Psoas muscle (tissue), 8 donors: ENCODE data around the gene YEATS4. TPM values are rescaled to one million over a fixed set of nuclear protein-coding genes. Genes with fewer than 3 reads are reported as not detected.

Experiments used
- ATAC-seq, 4 donors: fragments of 200-7000 bp; cut with Tn5 transposase; one replicate each; pipeline ENCODE4 v1.9.1; 2020; ENCODE audit warnings: moderate library complexity in 3 of 4, mild to moderate bottlenecking in 2 of 4
- DNase-seq, 2 donors: peaks; one replicate each; pipeline ENCODE4 v3.0.0-alpha.2; 2020
- H3K27ac ChIP-seq: fragments of 200-600 bp; one replicate; pipeline ENCODE4 v1.8.0; 2022
- H3K27me3 ChIP-seq, 3 donors: fragments of 200-600 bp in 1 of 3; one replicate each; pipeline versions ENCODE4 v1.6.1 to v1.8.0; 2013 to 2022; ENCODE audit warnings: low read length in 2 of 3, mild to moderate bottlenecking in 2 of 3, moderate library complexity in 1 of 3; ENCODE audit not compliant: insufficient read depth in 3 of 3
- H3K36me3 ChIP-seq, 2 donors: fragments of 200-600 bp in 1 of 2; one replicate each; pipeline versions ENCODE4 v1.6.1 to v1.8.0; 2013 to 2022; ENCODE audit warnings: low read depth in 1 of 2, mild to moderate bottlenecking in 1 of 2, moderate library complexity in 1 of 2; ENCODE audit not compliant: insufficient read depth in 1 of 2
- H3K4me1 ChIP-seq: fragments of 200-600 bp; one replicate; pipeline ENCODE4 v1.8.0; 2022
- H3K4me3 ChIP-seq: fragments of 200-600 bp; one replicate; pipeline ENCODE4 v1.8.0; 2022; ENCODE audit warnings: mild to moderate bottlenecking
- H3K9me3 ChIP-seq: fragments of 200-600 bp; one replicate; pipeline ENCODE4 v1.8.0; 2022
- CTCF ChIP-seq: fragments of 200-600 bp; IDR thresholded peaks from one replicate; pipeline ENCODE4 v1.8.0; 2022; ENCODE audit warnings: antibody characterized with exemption
- WGBS, 3 donors: extraction: QIAGEN DNeasy Blood & Tissue Kit; methylation state at CpG; one replicate each; pipeline versions ENCODE4 v1.1.6 to v1.1.7; 2013; 5-methylcytosine and 5-hydroxymethylcytosine counted together
- intact Hi-C, 2 donors: fragments of 100-400 bp; cut with DNase I; formaldehyde crosslinking; loops; one replicate each; pipeline versions ENCODE4 v1.11.0 to v1.14.2; 2022
- polyA plus RNA-seq, 3 donors: library from polyadenylated mRNA; stranded (reverse); fragments of 200-250 nt; gene quantifications; one replicate each; pipeline ENCODE4 v1.2.3, GENCODE V29; 2013
- total RNA-seq, 4 donors: library from RNA; stranded (reverse); fragmentation: NEBNext Ultra II Directional in 2 of 4; extraction: Animal tissue kit (Norgen Biotek cat#: 25700) in 2 of 4; gene quantifications; one replicate each; pipeline versions ENCODE4 v1.2.1 to v1.2.4, GENCODE V29; 2021 to 2023
- donor health status: healthy with polysubstance abuse.
- donor health status: DM: no; HTN: no; CAD: no; lungs with moderate emphysema.
- donor health status: Bipolar disorder and iron deficiency.
- donor health status: healthy.
- donor health status: DM: yes; HTN: yes; CAD: no.
- donor health status: DM: no; HTN: no; CAD: no.
- donor health status: DM: no; HTN: no; CAD: no.
- donor health status: DM: yes; HTN: yes; CAD: no.

Gene YEATS4
- total and polyA plus RNA-seq, 7 donors: 6.2 to 17.7 (median 12.4) TPM

- ATAC-seq (no peak), DNase-seq (no peak)
- H3K4me1 ChIP-seq: peaks cover 7% of the 10 kb centered on the region
- H3K27me3 ChIP-seq: no peaks in the 10 kb centered on the region
- no peaks in the 10 kb centered on the region for H3K9me3 ChIP-seq
- TF ChIP-seq CTCF: no peak
- H3K27ac ChIP-seq: no peak overlapping the region
- WGBS, 3 donors: 71 to 77% (median 73%) methylated on average over 1 of the region's 1 CpG
- H3K4me3 ChIP-seq: no peak overlapping the region
- no peaks in the 10 kb centered on the region for H3K36me3 ChIP-seq
- intact Hi-C loops: loop anchor here (5.0 kb wide), 1 partner anchor 218 kb away; no protein-coding TSS in a partner anchor
Measured at GRCh38 chr12:69354556-69355187, 4.9 kb upstream of the YEATS4 start.

- Histone ChIP-seq H3K27me3 (no peaks in the 10 kb centered on the region), H3K9me3 (no peaks in the 10 kb centered on the region), H3K36me3 (no peaks in the 10 kb centered on the region), H3K27ac (no peak overlapping the region), H3K4me3 (no peak overlapping the region), H3K4me1 (peaks cover 10% of the 10 kb centered on the region)
- TF ChIP-seq CTCF: no peak
- WGBS, 3 donors: 65 to 90% (median 71%) methylated on average over 2 of the region's 2 CpGs
- ATAC-seq (no peak), DNase-seq (no peak)
- intact Hi-C loops: loop anchor here (2.0 to 5.0 kb wide), 2 partner anchors 217 to 283 kb away; no protein-coding TSS in a partner anchor
Measured at GRCh38 chr12:69355363-69356028, 4.0 kb upstream of the YEATS4 start.

GRCh38 chr12:69360348-69360672 lies 767 bp downstream of the YEATS4 start:
- intact Hi-C loops: no loop called here
- ATAC-seq (no peak), DNase-seq (no peak)
- Histone ChIP-seq H3K9me3 (no peaks in the 10 kb centered on the region), H3K36me3 (peaks cover 0 to 10% of the 10 kb centered on the region in 2 donors), H3K4me3 (peak overlapping the region; percentile 74), H3K27me3 (no peaks in the 10 kb centered on the region), H3K27ac (peak overlapping the region; percentile 82), H3K4me1 (peaks cover 13% of the 10 kb centered on the region)
- TF ChIP-seq CTCF: no peak
- 5 to 9% (median 8%) methylated on average over 10 of the region's 10 CpGs for WGBS, 3 donors

- ATAC-seq (no peak), DNase-seq (no peak)
- no peak for TF ChIP-seq CTCF
- H3K9me3 ChIP-seq: no peaks in the 10 kb centered on the region
- no peaks in the 10 kb centered on the region for H3K27me3 ChIP-seq
- WGBS, 3 donors: 96 to 98% (median 96%) methylated on average over 5 of the region's 5 CpGs
- no peaks in the 10 kb centered on the region for H3K4me1 ChIP-seq
- intact Hi-C loops: no loop called here
- no peak overlapping the region for H3K4me3 ChIP-seq
- no peak overlapping the region for H3K27ac ChIP-seq
- peaks cover 0 to 67% of the 10 kb centered on the region in 2 donors for H3K36me3 ChIP-seq
Measured at GRCh38 chr12:69366796-69367195, 7.3 kb downstream of the YEATS4 start.
